GM18505 (cell line): ENCODE measurements around the gene MRPL24.

Experiments used
- ATAC-seq: cut with Tn5 transposase; IDR thresholded peaks from one replicate; pipeline ENCODE4 v1.9.1; 2021; ENCODE audit not compliant: unreplicated experiment
- POLR2A ChIP-seq: IDR thresholded peaks from 4 replicates; pipeline ENCODE4 v1.6.1; 2011; ENCODE audit warnings: borderline replicate concordance; ENCODE audit not compliant: insufficient read depth, insufficient read length; ENCODE audit errors: extremely low read depth

MRPL24 gene

GRCh38 chr1:156721535-156721934, 19.4 kb downstream of the MRPL24 start:
- TF ChIP-seq POLR2A, result no peak
- no peak for ATAC-seq

- ATAC-seq, result no peak
- TF ChIP-seq POLR2A, result no peak
Observed at GRCh38 chr1:156721131-156721530, 19.8 kb downstream of the MRPL24 start.

DNA sequence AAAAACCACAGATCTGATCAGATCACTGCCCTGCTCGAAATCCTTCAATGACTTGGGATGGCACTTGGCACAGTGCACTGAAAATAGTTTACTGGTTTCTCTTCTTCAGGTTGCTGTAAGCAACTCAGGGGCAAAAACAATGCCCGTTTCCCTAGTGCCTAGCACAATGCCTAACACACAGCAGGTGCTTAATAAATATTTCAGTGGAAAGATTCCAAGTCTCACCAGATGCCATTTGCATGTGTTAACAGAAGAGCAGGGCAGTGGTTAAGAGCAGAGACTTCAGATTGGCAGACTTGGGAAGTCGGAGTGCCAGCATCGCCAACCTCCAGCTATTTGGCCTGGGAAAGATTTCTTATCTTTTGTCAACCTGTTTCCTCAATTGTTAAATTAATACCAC, 23.5 kb downstream of the MRPL24 start:
- TF ChIP-seq POLR2A, result no peak
- no peak for ATAC-seq

DNA sequence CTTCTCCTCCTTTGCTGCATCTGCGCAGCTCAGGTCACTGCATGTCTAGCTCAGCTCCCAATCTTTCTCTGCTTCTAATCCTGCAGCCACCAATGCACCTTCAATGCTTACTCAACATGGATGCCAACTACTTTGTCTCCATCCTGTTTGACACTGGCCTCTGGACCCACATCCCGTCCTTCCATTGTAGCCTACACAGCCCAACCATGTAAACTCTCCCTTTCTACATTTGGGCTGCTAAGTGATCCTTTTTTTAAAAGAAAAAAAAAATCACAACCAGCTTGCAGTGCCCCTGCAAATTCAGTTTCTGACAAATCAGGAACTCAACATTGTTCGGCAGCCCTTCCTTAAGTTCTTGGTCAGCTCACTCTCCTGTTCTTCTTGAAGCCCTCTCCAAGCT, 26.1 kb downstream of the MRPL24 start:
- TF ChIP-seq POLR2A, result no peak
- no peak for ATAC-seq

GRCh38 chr1:156712626-156713025, 28.3 kb downstream of the MRPL24 start:
- no peak for ATAC-seq
- TF ChIP-seq POLR2A, result no peak

DNA sequence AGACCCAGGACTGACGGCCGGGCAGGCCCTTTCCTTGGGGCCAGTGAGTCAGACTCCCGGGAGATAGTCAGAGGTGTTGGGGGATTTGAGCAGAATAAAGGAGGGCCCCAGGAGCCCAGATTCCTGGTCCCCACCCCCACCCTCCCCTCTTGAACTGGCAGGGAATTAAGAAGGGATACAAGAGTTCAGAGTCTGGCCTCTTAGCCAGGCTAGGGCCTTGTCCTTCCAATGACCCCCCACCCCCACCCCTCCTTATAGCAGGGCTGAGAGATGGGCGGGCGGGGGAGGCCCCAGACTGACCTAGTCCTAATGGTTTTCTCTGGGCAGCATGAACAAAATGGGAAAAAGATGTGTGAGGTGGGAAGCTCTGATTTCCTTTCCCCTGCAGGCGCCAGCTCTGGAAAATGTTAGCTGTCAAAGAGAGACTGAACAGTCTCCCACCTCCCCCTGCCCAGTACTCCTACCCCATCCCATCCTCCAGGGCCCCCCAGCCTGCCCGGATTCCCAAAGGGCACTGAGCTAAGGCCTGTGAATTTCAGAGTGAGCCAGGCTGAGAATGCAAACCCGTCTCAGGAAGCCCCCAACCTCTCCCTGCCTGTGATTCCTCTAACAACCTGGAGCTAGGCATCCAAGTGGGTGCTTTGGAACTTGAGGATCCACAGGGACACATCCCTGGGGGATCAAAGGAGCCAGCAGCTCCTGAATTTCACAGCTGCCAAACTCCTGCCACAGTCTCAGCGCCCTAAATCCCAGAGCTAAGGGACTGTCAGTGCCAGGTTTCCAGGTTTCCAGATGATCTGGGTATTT, 29.7 kb downstream of the MRPL24 start:
- no peak for ATAC-seq
- TF ChIP-seq POLR2A, result no peak

DNA sequence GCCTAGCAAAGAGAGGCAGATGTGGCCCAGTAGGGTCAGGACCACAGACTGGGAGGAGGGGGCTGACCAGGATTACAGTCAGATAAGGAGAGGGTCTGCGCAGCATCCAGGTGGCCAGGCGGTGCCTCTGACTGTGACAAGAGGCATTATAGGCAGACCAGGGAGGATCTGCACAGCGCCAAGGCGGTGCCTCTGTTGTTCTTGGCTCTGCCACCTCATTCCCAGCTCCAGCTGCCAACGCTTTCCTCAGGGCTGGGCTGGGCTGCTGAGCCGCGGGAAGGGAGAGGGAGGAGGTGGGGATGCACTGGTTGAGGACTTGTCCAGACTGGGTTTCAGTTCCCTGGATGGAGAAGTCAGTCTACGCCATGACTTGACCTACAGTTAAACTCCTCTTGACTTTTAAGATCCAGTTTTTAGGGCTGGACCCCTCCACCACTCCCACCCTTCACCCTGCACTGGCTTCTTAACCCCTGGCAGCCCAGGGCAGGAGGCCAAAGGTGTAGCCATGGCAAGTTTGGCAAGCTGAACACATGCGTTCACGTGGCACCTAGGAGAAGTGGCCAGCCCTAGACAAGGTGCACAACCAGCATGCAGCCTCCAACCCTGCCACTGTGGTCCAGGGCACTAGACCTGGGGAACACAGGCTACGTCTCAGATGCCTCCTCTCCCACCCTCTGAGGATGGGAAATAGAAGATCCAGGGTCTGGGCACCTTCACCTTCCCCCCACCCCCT, 31.0 kb downstream of the MRPL24 start:
- TF ChIP-seq POLR2A, result no peak
- ATAC-seq, result no peak

GRCh38 chr1:156709031-156709430, 31.9 kb downstream of the MRPL24 start:
- no peak for ATAC-seq
- no peak for TF ChIP-seq POLR2A

GRCh38 chr1:156708218-156708661, 32.6 kb downstream of the MRPL24 start:
- no peak for ATAC-seq
- no peak for TF ChIP-seq POLR2A

- no peak for TF ChIP-seq POLR2A
- ATAC-seq, result no peak
Observed at GRCh38 chr1:156707417-156708217, 33.3 kb downstream of the MRPL24 start.

GRCh38 chr1:156706657-156707416, 34.1 kb downstream of the MRPL24 start:
- no peak for ATAC-seq
- no peak for TF ChIP-seq POLR2A

DNA sequence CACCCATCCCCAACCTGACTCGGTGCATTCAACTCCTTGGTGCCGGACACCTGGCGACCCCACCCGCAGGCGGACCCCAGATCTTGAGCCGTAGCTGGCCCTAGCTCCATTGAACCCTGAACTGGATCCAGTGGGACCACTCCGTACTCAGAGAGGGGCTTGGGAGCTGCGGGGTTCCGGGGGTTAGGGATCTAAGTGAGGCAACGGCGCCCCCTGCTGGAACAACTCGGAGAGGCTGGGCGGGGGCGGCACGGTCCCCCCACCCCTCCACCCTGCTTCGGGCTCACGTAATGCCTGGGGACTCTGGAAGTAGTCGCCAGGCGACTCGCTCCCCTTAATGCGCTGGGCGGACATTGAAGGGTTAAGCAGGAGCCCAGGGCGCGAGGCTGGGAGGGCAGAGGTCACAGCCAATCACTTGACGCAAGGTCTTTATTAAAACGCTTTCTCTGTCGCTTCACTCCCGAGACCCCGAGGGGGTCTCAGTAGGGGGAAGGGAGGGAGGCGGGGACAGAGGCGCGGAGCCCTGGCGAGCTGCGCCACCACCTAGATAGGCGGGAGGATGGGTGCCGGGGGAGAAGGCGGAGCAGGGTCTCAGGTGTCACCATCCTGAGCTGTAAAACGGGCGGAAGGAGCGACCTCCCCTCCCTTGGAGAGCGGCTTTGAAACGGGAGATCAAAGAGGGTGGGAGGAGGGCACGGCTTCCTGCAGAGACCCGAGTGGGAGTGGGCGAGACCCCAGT, 34.8 kb downstream of the MRPL24 start:
- TF ChIP-seq POLR2A, result no peak
- ATAC-seq, result no peak
